HG03378 (cell line): ENCODE results near the gene CNGA3.

Experiments used
- ATAC-seq: cut with Tn5 transposase; IDR thresholded peaks from one replicate; pipeline ENCODE4 v1.9.1; 2021; ENCODE audit warnings: mild to moderate bottlenecking, moderate library complexity; ENCODE audit not compliant: unreplicated experiment

The CNGA3 gene

DNA sequence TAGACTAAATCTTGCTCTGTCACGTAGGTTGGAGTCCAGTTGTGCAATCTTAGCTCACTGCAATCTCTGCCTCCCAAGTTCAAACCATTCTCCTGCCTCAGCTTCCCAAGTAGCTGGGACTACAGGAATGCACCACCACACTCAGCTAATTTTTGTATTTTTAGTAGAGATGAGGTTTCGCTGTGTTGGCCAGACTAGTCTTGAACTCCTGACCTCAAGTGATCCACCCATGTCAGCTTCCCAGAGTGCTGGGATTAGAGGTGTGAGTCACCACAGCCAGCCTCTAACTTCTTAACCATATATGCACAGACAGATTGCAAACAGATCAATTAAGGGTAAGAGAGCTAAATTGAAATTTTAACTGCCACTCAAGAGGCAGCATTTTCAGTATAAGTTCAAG lies 22.1 kb upstream of the CNGA3 start:
- ATAC-seq, result no peak

- no peak for ATAC-seq
Observed at GRCh38 chr2:98327776-98328175, 18.5 kb upstream of the CNGA3 start.

- no peak for ATAC-seq
Observed at GRCh38 chr2:98329549-98329948, 16.7 kb upstream of the CNGA3 start.

GRCh38 chr2:98332989-98333388 lies 13.3 kb upstream of the CNGA3 start:
- no peak for ATAC-seq

DNA sequence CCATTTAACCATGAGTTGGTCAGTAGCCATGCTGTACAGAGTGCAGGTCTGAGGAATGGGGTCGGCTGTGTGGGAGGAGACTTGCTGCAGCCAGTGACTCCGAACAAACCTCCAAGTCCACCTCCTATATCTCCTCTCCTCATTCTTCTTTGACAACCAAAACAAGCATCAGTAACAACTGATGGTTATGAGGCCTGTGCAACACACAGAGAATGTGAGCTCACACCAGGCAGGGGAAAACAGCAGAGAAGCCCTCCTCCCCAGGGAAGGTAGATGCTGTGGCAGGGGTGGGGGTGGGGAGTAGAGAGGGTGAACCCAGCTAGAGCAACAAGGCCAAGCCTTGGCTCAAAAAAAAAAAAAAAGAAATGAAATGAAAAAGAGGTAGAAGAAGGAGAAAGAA lies 12.3 kb upstream of the CNGA3 start:
- no peak for ATAC-seq

- ATAC-seq, result no peak
Observed at GRCh38 chr2:98334439-98335078, 11.7 kb upstream of the CNGA3 start.

- ATAC-seq, result no peak
Observed at GRCh38 chr2:98335271-98335670, 11.0 kb upstream of the CNGA3 start.

GRCh38 chr2:98341241-98341640 lies 5.0 kb upstream of the CNGA3 start:
- no peak for ATAC-seq

DNA sequence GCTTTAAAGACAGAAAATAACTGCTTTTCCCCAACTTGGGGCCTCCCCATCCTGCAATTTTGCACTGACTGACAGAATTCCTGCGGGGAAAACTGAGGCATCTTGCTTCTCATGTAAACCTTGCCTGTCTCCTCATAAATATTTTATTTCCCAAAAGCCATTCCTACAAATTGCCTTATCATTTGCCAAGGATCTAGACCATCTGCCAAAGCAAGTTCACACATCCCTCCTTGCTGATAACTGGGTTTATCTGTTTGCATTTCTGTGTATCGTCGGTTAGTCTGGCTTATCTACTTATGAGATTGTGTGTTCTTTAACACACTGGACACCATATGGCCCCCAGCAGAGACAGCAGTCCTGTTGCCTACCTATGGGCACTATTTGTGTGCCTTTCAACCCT lies 3.0 kb upstream of the CNGA3 start:
- ATAC-seq, result no peak

DNA sequence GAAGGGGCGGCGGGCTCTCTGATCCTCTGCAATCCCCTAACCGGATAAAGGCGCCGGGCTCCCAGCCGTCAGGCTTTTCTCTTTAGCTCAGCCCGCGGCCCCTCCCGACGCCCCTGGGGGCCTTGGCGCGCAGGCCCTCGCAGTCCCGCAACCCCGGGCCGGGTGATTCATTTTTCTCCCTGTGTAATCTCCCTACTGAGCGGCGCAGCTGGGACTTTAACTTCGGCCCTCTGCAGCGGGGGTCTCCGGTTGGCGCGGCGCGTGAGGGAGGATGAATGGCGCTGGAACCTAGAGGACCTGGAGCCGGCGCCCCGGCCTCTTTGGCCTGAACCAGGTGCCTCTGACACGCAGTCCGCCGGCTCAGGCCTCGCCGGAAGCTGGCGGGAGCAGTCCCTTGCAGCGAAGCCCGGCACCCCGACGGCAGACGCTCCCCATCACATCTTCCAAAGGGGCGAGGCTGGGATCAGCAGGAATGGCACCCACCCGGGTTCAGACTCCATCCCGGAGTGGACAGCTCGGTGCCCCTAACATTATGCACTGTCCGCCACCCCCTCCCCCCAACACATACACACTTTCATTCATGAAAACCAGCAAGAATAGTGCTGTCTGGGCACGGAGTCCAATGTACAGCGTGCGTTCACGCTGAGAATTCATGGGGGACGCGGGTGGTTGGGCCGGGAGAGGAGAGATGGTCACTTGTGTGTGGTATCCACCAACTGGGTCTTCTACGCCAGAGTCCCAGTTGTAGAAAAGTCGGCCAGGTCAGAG lies 1.2 kb downstream of the CNGA3 start:
- no peak for ATAC-seq

- ATAC-seq, result no peak
Observed at GRCh38 chr2:98348066-98348561, 1.9 kb downstream of the CNGA3 start.

DNA sequence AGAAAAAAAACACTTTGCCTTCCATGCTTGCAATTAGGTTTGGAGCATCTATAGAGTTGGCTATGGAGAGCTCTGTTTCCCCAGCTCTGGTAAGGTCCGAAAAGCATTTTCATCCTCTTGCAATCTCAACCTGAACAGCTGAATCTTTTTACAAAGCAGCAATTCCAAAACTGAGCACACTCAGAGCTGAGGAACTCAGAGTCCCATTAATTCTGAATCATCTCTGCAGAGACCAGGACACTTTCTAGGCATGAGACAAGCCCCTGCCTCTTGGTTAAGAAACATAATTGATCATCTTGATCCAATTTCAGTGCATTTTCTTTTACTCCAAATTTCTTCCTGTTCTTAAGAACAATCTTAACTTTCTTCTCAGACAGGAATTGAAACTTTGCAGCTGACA lies 4.2 kb downstream of the CNGA3 start:
- ATAC-seq, result no peak

GRCh38 chr2:98355881-98356280 lies 9.6 kb downstream of the CNGA3 start:
- no peak for ATAC-seq

- ATAC-seq, result no peak
Observed at GRCh38 chr2:98356729-98357128, 10.5 kb downstream of the CNGA3 start.

- ATAC-seq, result no peak
Observed at GRCh38 chr2:98357849-98358248, 11.6 kb downstream of the CNGA3 start.

DNA sequence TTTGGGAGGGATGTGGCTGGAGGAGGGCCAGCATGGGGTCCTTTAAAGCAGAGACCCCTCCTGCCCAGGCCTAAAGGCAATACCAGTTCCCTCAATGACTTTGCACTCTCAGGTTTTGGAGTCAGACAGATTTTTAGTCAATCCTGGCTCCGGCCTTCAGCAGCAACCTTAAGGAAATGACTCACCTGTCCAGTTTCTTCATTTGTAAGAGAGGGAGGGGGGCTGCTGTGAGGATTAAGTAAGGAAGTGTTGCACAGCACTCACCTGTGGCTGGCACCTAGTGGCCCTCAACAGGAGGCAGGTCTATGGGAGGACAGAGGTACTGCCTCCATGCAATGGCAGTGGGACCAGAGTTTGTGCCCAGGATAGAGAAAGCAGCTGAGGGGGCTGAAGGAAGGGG lies 13.7 kb downstream of the CNGA3 start:
- ATAC-seq, result no peak

DNA sequence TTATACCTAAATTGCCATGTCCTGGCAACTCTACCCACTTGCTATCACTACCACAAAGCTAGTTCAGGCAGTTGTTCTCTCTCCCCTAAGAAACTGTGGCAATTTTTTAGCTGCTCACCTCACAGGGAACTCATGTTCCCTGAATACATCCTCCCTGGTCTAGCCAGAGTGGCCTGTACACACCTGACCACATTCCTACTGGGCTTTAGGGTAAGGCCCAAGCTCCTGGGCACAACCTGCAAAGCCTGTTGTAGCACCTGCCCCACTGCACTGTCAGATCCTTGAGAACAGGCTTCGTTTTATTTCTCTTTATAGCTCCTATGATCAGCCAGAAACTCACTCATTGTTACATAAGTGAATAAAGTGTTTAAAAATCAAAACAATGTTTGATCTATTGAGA lies 21.5 kb downstream of the CNGA3 start:
- no peak for ATAC-seq

DNA sequence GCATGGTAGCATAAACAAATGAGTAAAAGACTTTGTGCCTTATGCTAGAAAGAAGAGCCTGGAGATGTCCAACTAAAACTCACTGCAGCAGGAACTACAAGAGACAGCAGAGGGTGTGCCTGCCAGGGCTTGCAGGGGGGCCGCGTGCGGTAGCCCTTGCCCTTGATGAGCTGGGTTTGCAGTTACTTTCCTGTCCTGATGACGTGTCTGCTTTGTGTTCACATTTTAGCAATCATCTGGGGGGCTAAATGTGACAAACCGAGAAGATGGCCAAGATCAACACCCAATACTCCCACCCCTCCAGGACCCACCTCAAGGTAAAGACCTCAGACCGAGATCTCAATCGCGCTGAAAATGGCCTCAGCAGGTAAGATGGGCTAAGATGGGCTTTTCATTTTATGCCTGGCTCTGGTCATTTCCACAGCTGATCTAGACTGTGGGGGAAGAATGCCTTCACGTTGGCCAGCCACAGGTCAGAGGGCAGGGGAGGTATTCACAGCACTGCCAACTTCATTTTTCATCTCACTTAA lies 23.5 kb downstream of the CNGA3 start:
- ATAC-seq, result no peak

DNA sequence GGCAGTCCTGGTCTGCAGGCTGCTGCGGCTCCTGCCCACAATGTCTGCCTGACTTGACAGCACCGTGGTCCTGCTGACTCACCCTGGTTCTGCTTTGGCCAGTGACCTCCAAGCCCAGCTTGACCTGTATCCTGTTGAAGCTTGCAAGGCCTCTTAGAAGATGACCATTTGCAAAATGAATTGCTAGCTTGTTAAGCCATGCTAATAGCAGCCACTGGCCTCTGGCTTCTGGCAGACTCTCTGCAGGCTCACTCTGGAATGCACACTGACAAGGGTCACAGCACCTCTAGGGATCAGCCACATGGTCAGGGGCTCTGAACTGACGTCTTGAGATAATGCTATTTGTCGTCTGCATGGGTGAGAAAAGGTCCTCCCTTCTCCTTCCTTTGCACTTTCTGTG lies 25.9 kb downstream of the CNGA3 start:
- ATAC-seq, result no peak

- ATAC-seq, result no peak
Observed at GRCh38 chr2:98372579-98372978, 26.3 kb downstream of the CNGA3 start.

DNA sequence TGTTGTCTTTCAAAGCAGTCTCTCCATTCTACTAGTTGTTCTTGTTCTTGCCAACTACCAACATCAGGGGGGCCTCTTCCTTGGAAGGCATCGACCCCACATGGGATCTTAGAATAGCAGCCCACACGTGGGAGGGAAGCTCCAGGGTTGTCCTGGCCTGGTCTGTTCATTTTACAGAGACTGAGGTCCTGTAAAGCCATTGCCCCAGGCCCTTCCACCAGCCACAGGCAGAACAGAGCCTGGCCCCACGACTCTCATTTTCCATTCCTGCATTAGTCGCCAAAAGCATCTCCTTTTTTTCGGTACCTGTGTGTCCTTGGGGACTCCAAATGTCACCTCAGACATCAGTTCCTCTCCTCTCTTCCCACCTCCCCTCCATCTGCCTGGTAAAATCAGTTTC lies 28.0 kb downstream of the CNGA3 start:
- no peak for ATAC-seq

DNA sequence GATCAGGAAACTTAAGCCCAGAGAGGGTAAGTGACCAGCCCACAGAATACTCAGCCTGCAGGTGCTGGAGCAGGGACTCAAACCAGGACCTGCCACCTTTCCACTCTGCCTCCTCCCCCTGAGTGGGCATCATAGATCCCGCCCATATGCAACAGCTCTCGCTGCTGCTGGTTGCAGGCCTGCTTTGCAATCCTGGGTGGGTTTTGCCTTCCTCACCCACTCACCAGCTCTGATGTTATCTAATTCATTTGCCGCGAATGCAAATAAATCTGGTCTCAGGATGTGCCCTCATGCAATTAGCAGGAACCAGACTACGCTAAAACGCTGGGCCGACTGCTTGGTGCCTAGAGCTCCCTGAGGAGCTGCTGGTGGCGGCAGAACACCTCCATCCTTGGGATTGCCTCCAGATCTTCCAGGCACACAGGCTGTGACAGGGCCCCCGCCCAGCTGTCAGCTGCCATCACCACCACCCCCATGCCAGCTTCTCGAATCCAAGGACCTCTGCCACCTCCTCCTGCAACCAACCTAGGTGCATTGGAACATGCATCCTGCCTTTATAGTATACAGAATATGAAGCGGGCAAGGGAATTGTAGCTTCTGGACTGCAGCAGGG lies 28.8 kb downstream of the CNGA3 start:
- no peak for ATAC-seq
